G401.6 (cell line): Measurements from ENCODE around the gene DDX39B.
A peak's percentile ranks its signal among the peaks of the same experiment; 100 is the strongest.
"Not testable (repeated sequence)": the region's sequence is repeated elsewhere in the genome, so short reads cannot be mapped to it uniquely, and the experiment has no call there.

Experiments
- FAIRE-seq: peaks from 2 replicates; lab custom pipeline; 2012; peaks lifted over from hg19 to GRCh38; lab: Jason Lieb, UNC

DDX39B gene

GRCh38 chr6:31541658-31542521 is at the start of gene DDX39B:
Gene DDX39B, minus strand, starts transcription at chr6:31542003. Its CDS starts 1,471 bp downstream, at chr6:31540532.
- FAIRE-seq: peak; percentile 86

GRCh38 chr6:31590691-31591090 is 48.9 kb upstream of the DDX39B start:
- FAIRE-seq: not testable (repeated sequence)

- FAIRE-seq: no peak
Observed at GRCh38 chr6:31588871-31589650, 47.3 kb upstream of the DDX39B start.

DNA sequence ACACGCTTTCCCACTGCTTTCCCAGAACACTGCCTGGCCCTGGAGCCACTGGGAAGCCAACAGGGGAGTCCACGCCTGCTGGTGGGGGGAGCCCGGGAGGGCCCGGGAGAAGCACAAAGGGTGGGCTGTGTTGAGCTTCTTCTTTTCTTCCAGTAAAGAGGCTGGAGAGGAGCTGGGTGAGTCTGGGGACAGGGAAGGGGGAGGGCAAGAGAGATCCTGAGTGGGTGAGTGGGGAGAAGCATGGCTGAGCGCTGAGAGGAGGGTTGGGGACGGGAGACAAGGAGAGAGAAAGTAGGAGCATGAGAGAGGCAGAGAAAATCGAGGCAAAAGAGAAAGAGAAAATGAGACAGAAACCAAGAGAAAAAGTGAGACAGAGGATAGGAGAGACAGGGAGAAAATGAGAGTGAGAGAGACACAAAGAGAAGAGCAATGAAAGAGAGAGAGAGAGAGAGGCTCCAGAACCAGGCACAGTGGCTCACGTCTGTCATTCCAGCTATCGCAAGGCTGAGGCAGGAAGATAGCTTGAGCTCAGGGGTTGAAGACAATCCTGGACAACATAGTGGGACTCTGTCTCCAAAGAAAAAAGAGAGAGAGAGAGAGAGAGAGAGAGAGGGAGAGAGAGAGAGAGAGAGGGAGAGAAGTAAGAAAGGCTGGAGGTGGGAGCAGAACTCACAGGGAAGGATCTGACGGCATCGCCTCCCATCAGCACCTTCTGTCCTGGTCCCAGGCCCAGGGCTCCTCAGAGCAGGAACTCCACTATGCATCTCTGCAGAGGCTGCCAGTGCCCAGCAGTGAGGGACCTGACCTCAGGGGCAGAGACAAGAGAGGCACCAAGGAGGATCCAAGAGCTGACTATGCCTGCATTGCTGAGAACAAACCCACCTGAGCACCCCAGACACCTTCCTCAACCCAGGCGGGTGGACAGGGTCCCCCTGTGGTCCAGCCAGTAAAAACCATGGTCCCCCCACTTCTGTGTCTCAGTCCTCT is 46.3 kb upstream of the DDX39B start:
- FAIRE-seq: no peak

- no peak for FAIRE-seq
Observed at GRCh38 chr6:31586599-31587281, 44.9 kb upstream of the DDX39B start.

GRCh38 chr6:31586008-31586407 is 44.2 kb upstream of the DDX39B start, which contains the start of gene LST1:
Gene LST1, plus strand, starts transcription at chr6:31586277. Its CDS starts 1,023 bp downstream, at chr6:31587300.
- no peak for FAIRE-seq

DNA sequence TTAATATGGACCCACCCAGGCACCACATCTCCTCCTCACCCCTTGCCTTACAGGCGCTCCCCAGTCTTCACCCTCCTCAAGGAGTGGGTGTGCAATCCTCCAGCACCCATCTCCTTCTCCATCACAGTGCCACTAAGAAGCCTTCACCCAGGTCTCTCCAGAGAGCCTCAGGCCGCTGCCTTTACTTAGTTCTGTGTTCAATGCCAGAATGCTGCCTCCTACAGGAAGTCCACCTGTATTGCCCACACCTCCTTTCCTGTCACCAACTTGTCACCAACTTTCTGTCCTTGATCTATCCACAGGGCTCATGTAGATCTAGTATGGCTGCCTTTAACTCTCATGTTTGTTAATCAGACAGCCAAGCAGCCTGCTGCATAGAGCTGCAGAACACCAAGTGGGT is 43.7 kb upstream of the DDX39B start:
- no peak for FAIRE-seq

DNA sequence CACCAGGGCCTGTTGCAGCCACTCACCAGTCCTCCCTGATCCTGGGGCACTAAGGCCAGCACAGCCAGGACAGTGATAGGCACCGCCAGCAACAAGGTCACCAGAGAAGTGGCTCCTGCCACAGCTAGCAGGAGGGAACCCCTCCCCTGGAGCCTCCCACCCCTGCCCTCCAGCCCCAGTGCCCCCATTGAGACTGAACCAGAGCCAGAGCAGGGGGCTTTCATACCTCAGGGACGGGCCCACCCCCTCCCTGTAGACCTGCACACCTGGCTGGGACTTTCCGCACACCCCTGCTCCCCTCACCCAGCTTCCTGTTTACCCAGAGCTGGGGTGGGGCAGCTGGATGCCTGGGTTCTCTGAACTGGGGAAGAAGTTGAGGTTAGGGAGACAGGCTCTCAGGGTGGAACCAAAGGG is 40.4 kb upstream of the DDX39B start, which contains the start of gene LTB:
Gene LTB, minus strand, starts transcription at position 195 of the 414 bp plus-strand sequence. Its CDS starts 7 bp downstream, at position 188.
- FAIRE-seq: no peak

DNA sequence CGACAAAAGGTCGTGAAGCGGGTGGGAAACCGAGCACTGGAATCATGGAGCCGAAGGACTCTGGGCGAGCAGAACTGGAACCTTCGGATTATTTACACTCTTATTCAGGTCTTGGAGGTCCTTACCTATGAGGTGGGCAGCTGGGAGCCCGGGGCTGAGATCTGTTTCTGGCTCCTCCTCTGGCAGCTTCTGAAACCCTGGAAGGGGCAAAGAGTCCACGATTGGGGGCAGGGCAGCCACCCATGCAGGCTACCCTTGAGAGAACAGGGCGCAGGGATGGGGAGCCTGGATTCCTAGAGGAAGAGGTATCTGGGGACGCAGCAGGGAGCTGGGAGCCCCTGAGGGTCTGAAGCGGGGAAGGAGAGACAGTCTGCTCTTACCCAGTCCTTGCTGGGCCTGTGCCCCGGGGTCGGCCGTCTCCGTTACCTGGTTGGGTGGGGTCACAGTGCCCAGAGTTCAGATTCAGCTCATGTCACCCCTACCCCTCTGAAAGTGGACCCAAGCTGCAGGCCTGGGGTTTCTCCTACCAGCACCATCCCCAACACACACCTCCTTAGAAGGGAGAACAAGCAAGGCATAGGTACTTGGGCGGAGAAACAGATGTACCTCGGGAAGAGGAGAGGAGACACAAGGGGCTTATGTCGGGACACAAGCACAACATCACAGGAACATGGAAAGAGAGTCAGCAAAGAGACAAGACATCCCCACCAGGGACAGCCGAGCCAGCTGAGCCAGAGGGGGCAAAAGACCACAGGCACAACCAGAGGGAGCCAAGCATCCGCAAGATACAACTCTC is 39.8 kb upstream of the DDX39B start:
- FAIRE-seq: no peak

- FAIRE-seq: no peak
Observed at GRCh38 chr6:31580807-31581433, 39.1 kb upstream of the DDX39B start.

DNA sequence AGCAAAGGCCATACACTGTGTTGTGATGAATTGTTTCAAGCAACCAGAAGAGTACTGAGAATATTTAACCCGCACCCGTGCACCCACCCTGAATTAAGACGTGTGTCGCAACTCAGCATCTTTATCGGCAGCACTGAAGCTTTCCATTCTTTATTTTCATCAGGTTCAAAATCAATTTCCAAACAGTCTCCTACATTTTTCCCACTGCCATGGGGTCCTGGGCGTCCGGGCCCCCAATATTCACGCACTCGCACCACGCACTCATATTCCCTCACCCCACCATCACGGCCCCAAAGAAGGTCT is 38.6 kb upstream of the DDX39B start:
- no peak for FAIRE-seq

- FAIRE-seq: no peak
Observed at GRCh38 chr6:31579546-31580437, 38.0 kb upstream of the DDX39B start.

- FAIRE-seq: no peak
Observed at GRCh38 chr6:31579119-31579505, 37.3 kb upstream of the DDX39B start.

DNA sequence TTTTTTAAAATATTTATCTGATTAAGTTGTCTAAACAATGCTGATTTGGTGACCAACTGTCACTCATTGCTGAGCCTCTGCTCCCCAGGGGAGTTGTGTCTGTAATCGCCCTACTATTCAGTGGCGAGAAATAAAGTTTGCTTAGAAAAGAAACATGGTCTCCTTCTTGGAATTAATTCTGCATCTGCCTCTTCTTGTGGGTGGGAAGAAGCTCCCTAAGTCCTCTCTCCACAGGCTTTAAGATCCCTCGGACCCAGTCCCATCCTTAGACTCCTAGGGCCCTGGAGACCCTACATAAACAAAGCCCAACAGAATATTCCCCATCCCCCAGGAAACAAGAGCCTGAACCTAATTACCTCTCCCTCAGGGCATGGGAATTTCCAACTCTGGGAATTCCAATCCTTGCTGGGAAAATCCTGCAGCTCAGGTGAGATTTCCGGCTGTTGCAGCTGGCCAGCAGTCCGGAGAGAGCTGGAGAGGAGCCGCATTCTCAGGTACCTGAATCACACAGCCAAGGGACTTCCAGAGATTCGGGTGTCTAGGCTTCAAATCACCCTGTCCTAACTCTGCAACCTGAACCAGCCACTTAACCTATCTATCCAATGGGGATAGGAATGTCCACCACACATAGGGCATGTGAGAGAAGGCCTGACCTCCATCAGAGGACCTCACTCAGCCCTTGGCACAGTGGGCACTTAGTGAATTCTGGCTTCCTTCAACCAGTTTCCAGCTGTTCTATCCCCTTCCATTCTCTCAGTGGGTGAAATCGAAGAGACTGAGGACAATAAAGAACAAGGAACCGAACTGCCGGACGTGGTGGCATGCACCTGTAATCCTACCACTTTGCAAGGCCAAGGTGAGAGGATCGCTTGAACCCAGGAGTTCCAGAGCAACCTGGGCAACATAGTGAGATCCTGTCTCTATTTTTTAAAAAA is 36.6 kb upstream of the DDX39B start:
- no peak for FAIRE-seq

DNA sequence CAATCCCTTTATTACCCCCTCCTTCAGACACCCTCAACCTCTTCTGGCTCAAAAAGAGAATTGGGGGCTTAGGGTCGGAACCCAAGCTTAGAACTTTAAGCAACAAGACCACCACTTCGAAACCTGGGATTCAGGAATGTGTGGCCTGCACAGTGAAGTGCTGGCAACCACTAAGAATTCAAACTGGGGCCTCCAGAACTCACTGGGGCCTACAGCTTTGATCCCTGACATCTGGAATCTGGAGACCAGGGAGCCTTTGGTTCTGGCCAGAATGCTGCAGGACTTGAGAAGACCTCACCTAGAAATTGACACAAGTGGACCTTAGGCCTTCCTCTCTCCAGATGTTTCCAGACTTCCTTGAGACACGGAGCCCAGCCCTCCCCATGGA is 35.8 kb upstream of the DDX39B start:
- no peak for FAIRE-seq

DNA sequence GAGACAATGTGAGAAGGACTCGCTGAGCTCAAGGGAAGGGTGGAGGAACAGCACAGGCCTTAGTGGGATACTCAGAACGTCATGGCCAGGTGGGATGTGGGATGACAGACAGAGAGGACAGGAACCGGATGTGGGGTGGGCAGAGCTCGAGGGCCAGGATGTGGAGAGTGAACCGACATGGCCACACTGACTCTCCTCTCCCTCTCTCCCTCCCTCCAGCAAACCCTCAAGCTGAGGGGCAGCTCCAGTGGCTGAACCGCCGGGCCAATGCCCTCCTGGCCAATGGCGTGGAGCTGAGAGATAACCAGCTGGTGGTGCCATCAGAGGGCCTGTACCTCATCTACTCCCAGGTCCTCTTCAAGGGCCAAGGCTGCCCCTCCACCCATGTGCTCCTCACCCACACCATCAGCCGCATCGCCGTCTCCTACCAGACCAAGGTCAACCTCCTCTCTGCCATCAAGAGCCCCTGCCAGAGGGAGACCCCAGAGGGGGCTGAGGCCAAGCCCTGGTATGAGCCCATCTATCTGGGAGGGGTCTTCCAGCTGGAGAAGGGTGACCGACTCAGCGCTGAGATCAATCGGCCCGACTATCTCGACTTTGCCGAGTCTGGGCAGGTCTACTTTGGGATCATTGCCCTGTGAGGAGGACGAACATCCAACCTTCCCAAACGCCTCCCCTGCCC is 35.2 kb upstream of the DDX39B start:
- FAIRE-seq: no peak

GRCh38 chr6:31575952-31576685 is 34.3 kb upstream of the DDX39B start:
- FAIRE-seq: no peak
